22Rv1 (cell line): ENCODE results near the gene MRPS17.

Experiments
- H3K27ac ChIP-seq: fragments of 450-650 bp; 2 replicates; pipeline ENCODE4 v1.5.1; 2017
- CTCF ChIP-seq: fragments of 450-650 bp; IDR thresholded peaks from 2 replicates; pipeline ENCODE4 v1.5.1; 2017; ENCODE audit warnings: mild to moderate bottlenecking
- ZFX ChIP-seq: fragments of 450-650 bp; IDR thresholded peaks from 2 replicates; pipeline ENCODE4 v1.6.1; 2017; ENCODE audit warnings: antibody characterized with exemption, borderline replicate concordance

MRPS17 gene

DNA sequence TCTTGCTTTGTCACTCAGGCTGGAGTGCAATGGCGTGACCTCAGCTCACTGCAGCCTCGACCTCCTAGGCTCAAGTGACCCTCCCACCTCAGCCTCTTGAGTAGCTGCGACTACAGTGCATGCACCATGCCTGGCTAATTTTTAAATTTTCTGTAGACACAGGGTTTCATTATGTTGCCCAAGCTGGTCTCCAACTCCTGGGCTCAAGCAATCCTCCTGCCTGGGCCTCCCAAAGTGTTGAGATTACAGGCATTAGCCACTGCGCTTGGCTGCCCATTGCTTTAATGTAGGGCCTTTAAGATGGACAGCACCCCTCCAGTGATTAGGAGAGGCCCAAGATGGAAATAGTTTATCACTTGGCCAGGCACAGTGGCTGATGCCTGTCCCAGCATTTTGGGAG lies 52.1 kb downstream of the MRPS17 start:
- no peak overlapping the region for H3K27ac ChIP-seq
- TF ChIP-seq CTCF: no peak
- TF ChIP-seq ZFX: no peak
